HUDEP-2 (cell line): Measurements from ENCODE around the gene PHF21A.

ENCODE experiments used
- DNase-seq, 76 experiments: peaks; one replicate each; lab custom pipeline; 2025; ENCODE audit not compliant: unreplicated experiment in 76 of 76; lab: John Stamatoyannopoulos, UW

PHF21A gene

GRCh38 chr11:45942381-45942780, 178.9 kb downstream of the PHF21A start:
- no peak for DNase-seq

- DNase-seq: no peak
Observed at GRCh38 chr11:45941285-45941684, 180.0 kb downstream of the PHF21A start.

GRCh38 chr11:45939836-45940235, 181.4 kb downstream of the PHF21A start:
- no peak for DNase-seq

GRCh38 chr11:45937916-45938315, 183.3 kb downstream of the PHF21A start:
- DNase-seq: no peak

- DNase-seq: no peak
Observed at GRCh38 chr11:45936511-45937054, 184.7 kb downstream of the PHF21A start.

GRCh38 chr11:45935349-45936064, 185.7 kb downstream of the PHF21A start:
- no peak for DNase-seq

- no peak for DNase-seq
Observed at GRCh38 chr11:45934580-45935318, 186.5 kb downstream of the PHF21A start.

GRCh38 chr11:45933846-45934579, 187.2 kb downstream of the PHF21A start:
- DNase-seq: no peak

GRCh38 chr11:45933131-45933831, 188.0 kb downstream of the PHF21A start:
- DNase-seq: no peak

GRCh38 chr11:45932217-45932616, 189.0 kb downstream of the PHF21A start:
- DNase-seq: no peak

GRCh38 chr11:45931739-45932138, 189.5 kb downstream of the PHF21A start:
- no peak for DNase-seq

GRCh38 chr11:45930951-45931570, 190.2 kb downstream of the PHF21A start:
- DNase-seq: no peak

GRCh38 chr11:45930031-45930794, 191.0 kb downstream of the PHF21A start:
- peak in 40 of 76 experiments; percentile 2 to 67 (median 28) for DNase-seq

GRCh38 chr11:45929486-45930030, 191.7 kb downstream of the PHF21A start:
- DNase-seq: peak in 3 of 76 experiments; percentile 38 to 49 (median 42)

- DNase-seq: no peak
Observed at GRCh38 chr11:45928535-45929215, 192.6 kb downstream of the PHF21A start.

- no peak for DNase-seq
Observed at GRCh38 chr11:45927684-45928413, 193.4 kb downstream of the PHF21A start.

- no peak for DNase-seq
Observed at GRCh38 chr11:45927332-45927683, 193.9 kb downstream of the PHF21A start.
